H1 (cell line): ENCODE results near the gene KCNN1. TPM values are rescaled to one million over a fixed set of nuclear protein-coding genes. Genes with fewer than 3 reads are reported as not detected.
A peak's percentile ranks its signal among the peaks of the same experiment; 100 is the strongest.

Source experiments
- BRCA1 ChIP-seq: IDR thresholded peaks from 2 replicates; pipeline ENCODE4 v1.6.1; 2012; ENCODE audit warnings: low read depth, low read length, improper control_type of control experiment
- EZH2 ChIP-seq: fragments of 200-600 bp; sonication (generic); IDR thresholded peaks from 2 replicates; pipeline ENCODE4 v1.7.1; 2012; ENCODE audit warnings: low read depth, mild to moderate bottlenecking, moderate library complexity, low read length, inconsistent platforms; ENCODE audit not compliant: severe bottlenecking
- RBBP5 ChIP-seq: IDR thresholded peaks from 2 replicates; pipeline ENCODE4 v1.7.1; 2012; ENCODE audit warnings: low read depth, mild to moderate bottlenecking, inconsistent platforms, low read length, moderate library complexity, borderline replicate concordance
- SIN3A ChIP-seq, 2 experiments: IDR thresholded peaks in 1 of 2; conservative IDR thresholded peaks in 1 of 2; 2 replicates each; pipeline ENCODE4 v1.6.1; 2011 to 2012; ENCODE audit warnings: low read length in 2 of 2, improper control_type of control experiment in 1 of 2, low read depth in 1 of 2, mild to moderate bottlenecking in 1 of 2
- polyA plus RNA-seq, 7 experiments: library from polyadenylated mRNA; depleted of rRNA in 3 of 7; stranded (reverse) in 5 of 7; unstranded in 2 of 7; fragments of >200 nt in 5 of 7; fragments of 200-250 nt in 2 of 7; gene quantifications; 1 replicate in 5 of 7; 2 replicates in 1 of 7; 4 replicates in 1 of 7; pipeline versions ENCODE4 v1.2.1 to v1.2.3, GENCODE V29; 2011 to 2013; ENCODE audit warnings: missing spikeins in 2 of 7, mixed read lengths in 2 of 7
- total RNA-seq: library from RNA; stranded (reverse); fragmentation: NEBNext Ultra II Directional; extraction: Animal tissue kit (Norgen Biotek cat#: 25700); gene quantifications from 2 replicates; pipeline ENCODE4 v1.2.1, GENCODE V29; 2021
- TF ChIP-seq, protein P1 (sequence below): fragments of 300-600 bp; sonication (generic); IDR thresholded peaks from 2 replicates; pipeline ENCODE4 v1.7.1; 2012; ENCODE audit warnings: low read length, moderate library complexity, mild to moderate bottlenecking, inconsistent platforms; ENCODE audit not compliant: insufficient replicate concordance
- TF ChIP-seq, protein P2 (sequence below): IDR thresholded peaks from 2 replicates; pipeline ENCODE4 v1.6.1; 2012; ENCODE audit warnings: low read length, inconsistent platforms
- TF ChIP-seq, protein P3 (sequence below): IDR thresholded peaks from 2 replicates; pipeline ENCODE4 v1.6.1; 2012; ENCODE audit warnings: inconsistent platforms

KCNN1 gene
- total and polyA plus RNA-seq, 2 of the 8 experiments (the other 6 are each of a cell fraction or from before 2014, with no cell fraction given), result 11.0 to 12.5 TPM

DNA sequence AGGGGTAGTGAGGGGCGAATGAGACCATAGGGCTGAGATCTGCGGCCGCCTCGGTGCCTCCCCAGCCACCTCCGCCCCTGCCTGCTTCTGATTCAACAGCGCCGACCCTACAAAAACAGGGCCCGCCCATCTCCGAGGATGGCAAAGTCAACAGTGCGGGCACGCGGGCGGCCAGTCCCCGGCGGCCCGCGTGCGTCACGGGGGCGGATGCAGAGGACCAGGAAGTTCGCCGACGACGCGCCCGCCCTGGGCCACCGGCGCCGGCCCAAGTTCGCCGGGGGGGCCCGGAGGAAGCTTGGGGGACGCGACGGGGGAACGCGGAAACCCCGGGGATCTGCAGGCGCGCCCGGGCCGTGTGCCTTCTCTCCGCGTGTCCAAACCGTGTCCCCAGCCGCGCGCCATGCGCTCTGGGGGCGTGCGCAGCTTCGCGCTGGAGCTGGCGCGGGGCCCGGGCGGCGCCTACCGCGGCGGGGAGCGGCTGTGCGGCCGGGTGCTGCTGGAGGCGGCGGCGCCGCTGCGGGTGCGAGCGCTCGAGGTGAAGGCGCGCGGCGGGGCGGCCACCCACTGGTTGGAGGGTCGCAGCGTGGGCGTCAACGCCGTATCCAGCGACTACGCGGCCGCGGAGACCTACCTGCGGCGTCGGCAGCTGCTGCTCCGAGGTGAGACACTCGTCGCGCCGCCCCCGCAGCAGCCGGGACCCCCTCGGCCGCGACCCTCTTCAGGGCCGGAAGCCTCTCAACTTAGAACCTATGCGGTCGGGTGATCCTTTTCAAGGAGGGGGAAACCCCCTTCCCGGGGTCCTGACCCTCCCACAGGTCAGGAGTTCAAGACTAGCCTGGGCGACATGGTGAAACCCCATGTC is 34.2 kb downstream of the KCNN1 start (continued):
- TF ChIP-seq, protein P1, sequence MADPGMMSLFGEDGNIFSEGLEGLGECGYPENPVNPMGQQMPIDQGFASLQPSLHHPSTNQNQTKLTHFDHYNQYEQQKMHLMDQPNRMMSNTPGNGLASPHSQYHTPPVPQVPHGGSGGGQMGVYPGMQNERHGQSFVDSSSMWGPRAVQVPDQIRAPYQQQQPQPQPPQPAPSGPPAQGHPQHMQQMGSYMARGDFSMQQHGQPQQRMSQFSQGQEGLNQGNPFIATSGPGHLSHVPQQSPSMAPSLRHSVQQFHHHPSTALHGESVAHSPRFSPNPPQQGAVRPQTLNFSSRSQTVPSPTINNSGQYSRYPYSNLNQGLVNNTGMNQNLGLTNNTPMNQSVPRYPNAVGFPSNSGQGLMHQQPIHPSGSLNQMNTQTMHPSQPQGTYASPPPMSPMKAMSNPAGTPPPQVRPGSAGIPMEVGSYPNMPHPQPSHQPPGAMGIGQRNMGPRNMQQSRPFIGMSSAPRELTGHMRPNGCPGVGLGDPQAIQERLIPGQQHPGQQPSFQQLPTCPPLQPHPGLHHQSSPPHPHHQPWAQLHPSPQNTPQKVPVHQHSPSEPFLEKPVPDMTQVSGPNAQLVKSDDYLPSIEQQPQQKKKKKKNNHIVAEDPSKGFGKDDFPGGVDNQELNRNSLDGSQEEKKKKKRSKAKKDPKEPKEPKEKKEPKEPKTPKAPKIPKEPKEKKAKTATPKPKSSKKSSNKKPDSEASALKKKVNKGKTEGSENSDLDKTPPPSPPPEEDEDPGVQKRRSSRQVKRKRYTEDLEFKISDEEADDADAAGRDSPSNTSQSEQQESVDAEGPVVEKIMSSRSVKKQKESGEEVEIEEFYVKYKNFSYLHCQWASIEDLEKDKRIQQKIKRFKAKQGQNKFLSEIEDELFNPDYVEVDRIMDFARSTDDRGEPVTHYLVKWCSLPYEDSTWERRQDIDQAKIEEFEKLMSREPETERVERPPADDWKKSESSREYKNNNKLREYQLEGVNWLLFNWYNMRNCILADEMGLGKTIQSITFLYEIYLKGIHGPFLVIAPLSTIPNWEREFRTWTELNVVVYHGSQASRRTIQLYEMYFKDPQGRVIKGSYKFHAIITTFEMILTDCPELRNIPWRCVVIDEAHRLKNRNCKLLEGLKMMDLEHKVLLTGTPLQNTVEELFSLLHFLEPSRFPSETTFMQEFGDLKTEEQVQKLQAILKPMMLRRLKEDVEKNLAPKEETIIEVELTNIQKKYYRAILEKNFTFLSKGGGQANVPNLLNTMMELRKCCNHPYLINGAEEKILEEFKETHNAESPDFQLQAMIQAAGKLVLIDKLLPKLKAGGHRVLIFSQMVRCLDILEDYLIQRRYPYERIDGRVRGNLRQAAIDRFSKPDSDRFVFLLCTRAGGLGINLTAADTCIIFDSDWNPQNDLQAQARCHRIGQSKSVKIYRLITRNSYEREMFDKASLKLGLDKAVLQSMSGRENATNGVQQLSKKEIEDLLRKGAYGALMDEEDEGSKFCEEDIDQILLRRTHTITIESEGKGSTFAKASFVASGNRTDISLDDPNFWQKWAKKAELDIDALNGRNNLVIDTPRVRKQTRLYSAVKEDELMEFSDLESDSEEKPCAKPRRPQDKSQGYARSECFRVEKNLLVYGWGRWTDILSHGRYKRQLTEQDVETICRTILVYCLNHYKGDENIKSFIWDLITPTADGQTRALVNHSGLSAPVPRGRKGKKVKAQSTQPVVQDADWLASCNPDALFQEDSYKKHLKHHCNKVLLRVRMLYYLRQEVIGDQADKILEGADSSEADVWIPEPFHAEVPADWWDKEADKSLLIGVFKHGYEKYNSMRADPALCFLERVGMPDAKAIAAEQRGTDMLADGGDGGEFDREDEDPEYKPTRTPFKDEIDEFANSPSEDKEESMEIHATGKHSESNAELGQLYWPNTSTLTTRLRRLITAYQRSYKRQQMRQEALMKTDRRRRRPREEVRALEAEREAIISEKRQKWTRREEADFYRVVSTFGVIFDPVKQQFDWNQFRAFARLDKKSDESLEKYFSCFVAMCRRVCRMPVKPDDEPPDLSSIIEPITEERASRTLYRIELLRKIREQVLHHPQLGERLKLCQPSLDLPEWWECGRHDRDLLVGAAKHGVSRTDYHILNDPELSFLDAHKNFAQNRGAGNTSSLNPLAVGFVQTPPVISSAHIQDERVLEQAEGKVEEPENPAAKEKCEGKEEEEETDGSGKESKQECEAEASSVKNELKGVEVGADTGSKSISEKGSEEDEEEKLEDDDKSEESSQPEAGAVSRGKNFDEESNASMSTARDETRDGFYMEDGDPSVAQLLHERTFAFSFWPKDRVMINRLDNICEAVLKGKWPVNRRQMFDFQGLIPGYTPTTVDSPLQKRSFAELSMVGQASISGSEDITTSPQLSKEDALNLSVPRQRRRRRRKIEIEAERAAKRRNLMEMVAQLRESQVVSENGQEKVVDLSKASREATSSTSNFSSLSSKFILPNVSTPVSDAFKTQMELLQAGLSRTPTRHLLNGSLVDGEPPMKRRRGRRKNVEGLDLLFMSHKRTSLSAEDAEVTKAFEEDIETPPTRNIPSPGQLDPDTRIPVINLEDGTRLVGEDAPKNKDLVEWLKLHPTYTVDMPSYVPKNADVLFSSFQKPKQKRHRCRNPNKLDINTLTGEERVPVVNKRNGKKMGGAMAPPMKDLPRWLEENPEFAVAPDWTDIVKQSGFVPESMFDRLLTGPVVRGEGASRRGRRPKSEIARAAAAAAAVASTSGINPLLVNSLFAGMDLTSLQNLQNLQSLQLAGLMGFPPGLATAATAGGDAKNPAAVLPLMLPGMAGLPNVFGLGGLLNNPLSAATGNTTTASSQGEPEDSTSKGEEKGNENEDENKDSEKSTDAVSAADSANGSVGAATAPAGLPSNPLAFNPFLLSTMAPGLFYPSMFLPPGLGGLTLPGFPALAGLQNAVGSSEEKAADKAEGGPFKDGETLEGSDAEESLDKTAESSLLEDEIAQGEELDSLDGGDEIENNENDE, result no peak
- TF ChIP-seq, protein P2, sequence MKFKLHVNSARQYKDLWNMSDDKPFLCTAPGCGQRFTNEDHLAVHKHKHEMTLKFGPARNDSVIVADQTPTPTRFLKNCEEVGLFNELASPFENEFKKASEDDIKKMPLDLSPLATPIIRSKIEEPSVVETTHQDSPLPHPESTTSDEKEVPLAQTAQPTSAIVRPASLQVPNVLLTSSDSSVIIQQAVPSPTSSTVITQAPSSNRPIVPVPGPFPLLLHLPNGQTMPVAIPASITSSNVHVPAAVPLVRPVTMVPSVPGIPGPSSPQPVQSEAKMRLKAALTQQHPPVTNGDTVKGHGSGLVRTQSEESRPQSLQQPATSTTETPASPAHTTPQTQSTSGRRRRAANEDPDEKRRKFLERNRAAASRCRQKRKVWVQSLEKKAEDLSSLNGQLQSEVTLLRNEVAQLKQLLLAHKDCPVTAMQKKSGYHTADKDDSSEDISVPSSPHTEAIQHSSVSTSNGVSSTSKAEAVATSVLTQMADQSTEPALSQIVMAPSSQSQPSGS, result no peak
- TF ChIP-seq EZH2, result peak; percentile 28
- peak in 1 of 2 experiments; percentile 20; a peak in 1 of 4 replicates for TF ChIP-seq SIN3A (conservative IDR thresholded peaks at IDR 0.05 in 1 of 2, IDR thresholded peaks at IDR 0.05 in 1 of 2; ENCODE audit: low read depth in 1 of 2, low read length in 2 of 2)
- TF ChIP-seq, protein P3, sequence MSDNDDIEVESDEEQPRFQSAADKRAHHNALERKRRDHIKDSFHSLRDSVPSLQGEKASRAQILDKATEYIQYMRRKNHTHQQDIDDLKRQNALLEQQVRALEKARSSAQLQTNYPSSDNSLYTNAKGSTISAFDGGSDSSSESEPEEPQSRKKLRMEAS, result peak; percentile 93
- no peak for TF ChIP-seq BRCA1
- no peak for TF ChIP-seq RBBP5
